GM12878 (cell line): ENCODE measurements around the gene PGLYRP4. TPM values are rescaled to one million over a fixed set of nuclear protein-coding genes. Genes with fewer than 3 reads are reported as not detected.

ENCODE experiments used
- ETV6 ChIP-seq, 2 experiments: fragments of 450-650 bp in 1 of 2; IDR thresholded peaks in 1 of 2; conservative IDR thresholded peaks in 1 of 2; 2 replicates each; pipeline ENCODE4 v1.6.1; 2014; ENCODE audit warnings: antibody characterized with exemption in 1 of 2, borderline replicate concordance in 1 of 2, low read depth in 1 of 2, mild to moderate bottlenecking in 1 of 2, moderate library complexity in 1 of 2
- IKZF1 ChIP-seq: fragments of 450-650 bp; conservative IDR thresholded peaks from 2 replicates; pipeline ENCODE4 v1.6.1; 2017; ENCODE audit warnings: antibody characterized with exemption, mild to moderate bottlenecking
- MTA2 ChIP-seq: fragments of 450-650 bp; IDR thresholded peaks from 2 replicates; pipeline ENCODE4 v1.6.1; 2016; ENCODE audit warnings: low read depth, mild to moderate bottlenecking, moderate library complexity
- NR2C2 ChIP-seq: IDR thresholded peaks from 2 replicates; pipeline ENCODE4 v1.6.1; 2011; ENCODE audit warnings: borderline replicate concordance, low read depth; ENCODE audit not compliant: control insufficient read depth, insufficient read length
- RCOR1 ChIP-seq: conservative IDR thresholded peaks from 2 replicates; pipeline ENCODE4 v1.6.1; 2012; ENCODE audit warnings: low read depth, low read length, improper control_type of control experiment
- ZNF207 ChIP-seq: fragments of 450-650 bp; IDR thresholded peaks from 2 replicates; pipeline ENCODE4 v1.6.1; 2014; ENCODE audit warnings: antibody characterized with exemption, mild to moderate bottlenecking, borderline replicate concordance
- polyA plus RNA-seq, 11 experiments: library from polyadenylated mRNA; depleted of rRNA in 4 of 11; unstranded in 6 of 11; stranded (reverse) in 5 of 11; fragments of >200 nt; fragmentation: Nextera tagmentation in 4 of 11; fragmentation: Illumina TruSeq in 1 of 11; extraction: Ambion mirVana in 4 of 11; extraction: Trizol in 1 of 11; gene quantifications; 1 replicate in 1 of 11; 2 replicates in 10 of 11; pipeline versions ENCODE4 v1.2.1 to v1.2.3, GENCODE V29; 2011 to 2016; ENCODE audit warnings: inconsistent platforms in 2 of 11, missing spikeins in 2 of 11, low read depth in 1 of 11
- total RNA-seq, 4 experiments: library from RNA; depleted of rRNA in 3 of 4; stranded (reverse); fragments of >200 nt in 3 of 4; fragmentation: Illumina TruSeq in 1 of 4; extraction: Trizol in 1 of 4; gene quantifications; 2 replicates each; pipeline versions ENCODE4 v1.2.1 to v1.2.3, GENCODE V29; 2013 to 2021
- TF ChIP-seq, protein P1 (sequence below): fragments of 450-650 bp; formaldehyde crosslinking; IDR thresholded peaks from 2 replicates; pipeline ENCODE4 v1.5.0; 2022; ENCODE audit warnings: mild to moderate bottlenecking, missing genetic modification characterization
- TF ChIP-seq, protein P2 (sequence below): fragments of 450-650 bp; IDR thresholded peaks from 2 replicates; pipeline ENCODE4 v1.6.1; 2017; ENCODE audit warnings: antibody characterized with exemption, mild to moderate bottlenecking, moderate library complexity

The PGLYRP4 gene
- total and polyA plus RNA-seq, 10 of the 15 experiments (the other 5 are each of a cell fraction or from before 2014, with no cell fraction given): 0.22 to 3.0 (median 0.44) TPM

DNA sequence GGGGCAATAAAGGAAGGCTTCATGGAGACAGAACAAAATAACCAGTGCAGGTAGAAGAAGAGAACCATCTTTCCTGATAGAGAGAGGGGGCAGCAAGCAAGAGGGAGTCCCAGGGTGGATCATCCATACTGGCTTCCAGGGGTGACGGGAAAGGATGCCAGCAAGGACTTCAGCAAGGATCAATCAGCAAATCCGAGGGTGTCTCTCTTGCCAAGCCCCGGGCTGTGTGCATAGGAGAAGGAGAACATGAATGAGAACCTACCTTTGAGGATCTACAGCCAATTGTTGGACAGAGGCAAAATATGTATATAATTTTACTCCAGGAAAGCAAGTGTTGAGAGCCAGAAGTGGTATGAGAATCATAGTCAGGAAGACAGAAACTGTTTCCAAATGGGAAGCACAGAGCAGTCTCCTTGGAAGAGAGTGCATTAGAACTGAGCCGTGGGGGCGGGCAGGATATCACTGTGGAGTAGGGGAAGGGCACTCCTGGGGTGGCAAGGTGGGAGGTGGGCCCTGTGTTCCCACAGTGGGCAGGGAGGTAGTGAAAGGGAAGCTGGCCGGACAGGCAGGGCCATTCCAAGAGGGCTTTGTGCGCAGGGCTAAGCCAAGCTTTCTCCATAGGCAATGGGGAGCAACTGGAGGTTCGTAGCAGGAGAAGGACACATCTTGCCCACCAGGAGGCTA is 7.9 kb upstream of the PGLYRP4 start (continued):
- TF ChIP-seq MTA2 (no peak), ETV6 (conservative IDR thresholded peaks at IDR 0.05 in 1 of 2, IDR thresholded peaks at IDR 0.05 in 1 of 2; ENCODE audit: borderline replicate concordance in 1 of 2, low read depth in 1 of 2) (no peak), ZNF207 (no peak), IKZF1 (no peak), RCOR1 (no peak), NR2C2 (no peak)
- TF ChIP-seq, protein P1, sequence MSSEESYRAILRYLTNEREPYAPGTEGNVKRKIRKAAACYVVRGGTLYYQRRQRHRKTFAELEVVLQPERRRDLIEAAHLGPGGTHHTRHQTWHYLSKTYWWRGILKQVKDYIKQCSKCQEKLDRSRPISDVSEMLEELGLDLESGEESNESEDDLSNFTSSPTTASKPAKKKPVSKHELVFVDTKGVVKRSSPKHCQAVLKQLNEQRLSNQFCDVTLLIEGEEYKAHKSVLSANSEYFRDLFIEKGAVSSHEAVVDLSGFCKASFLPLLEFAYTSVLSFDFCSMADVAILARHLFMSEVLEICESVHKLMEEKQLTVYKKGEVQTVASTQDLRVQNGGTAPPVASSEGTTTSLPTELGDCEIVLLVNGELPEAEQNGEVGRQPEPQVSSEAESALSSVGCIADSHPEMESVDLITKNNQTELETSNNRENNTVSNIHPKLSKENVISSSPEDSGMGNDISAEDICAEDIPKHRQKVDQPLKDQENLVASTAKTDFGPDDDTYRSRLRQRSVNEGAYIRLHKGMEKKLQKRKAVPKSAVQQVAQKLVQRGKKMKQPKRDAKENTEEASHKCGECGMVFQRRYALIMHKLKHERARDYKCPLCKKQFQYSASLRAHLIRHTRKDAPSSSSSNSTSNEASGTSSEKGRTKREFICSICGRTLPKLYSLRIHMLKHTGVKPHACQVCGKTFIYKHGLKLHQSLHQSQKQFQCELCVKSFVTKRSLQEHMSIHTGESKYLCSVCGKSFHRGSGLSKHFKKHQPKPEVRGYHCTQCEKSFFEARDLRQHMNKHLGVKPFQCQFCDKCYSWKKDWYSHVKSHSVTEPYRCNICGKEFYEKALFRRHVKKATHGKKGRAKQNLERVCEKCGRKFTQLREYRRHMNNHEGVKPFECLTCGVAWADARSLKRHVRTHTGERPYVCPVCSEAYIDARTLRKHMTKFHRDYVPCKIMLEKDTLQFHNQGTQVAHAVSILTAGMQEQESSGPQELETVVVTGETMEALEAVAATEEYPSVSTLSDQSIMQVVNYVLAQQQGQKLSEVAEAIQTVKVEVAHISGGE: no peak
- TF ChIP-seq, protein P2, sequence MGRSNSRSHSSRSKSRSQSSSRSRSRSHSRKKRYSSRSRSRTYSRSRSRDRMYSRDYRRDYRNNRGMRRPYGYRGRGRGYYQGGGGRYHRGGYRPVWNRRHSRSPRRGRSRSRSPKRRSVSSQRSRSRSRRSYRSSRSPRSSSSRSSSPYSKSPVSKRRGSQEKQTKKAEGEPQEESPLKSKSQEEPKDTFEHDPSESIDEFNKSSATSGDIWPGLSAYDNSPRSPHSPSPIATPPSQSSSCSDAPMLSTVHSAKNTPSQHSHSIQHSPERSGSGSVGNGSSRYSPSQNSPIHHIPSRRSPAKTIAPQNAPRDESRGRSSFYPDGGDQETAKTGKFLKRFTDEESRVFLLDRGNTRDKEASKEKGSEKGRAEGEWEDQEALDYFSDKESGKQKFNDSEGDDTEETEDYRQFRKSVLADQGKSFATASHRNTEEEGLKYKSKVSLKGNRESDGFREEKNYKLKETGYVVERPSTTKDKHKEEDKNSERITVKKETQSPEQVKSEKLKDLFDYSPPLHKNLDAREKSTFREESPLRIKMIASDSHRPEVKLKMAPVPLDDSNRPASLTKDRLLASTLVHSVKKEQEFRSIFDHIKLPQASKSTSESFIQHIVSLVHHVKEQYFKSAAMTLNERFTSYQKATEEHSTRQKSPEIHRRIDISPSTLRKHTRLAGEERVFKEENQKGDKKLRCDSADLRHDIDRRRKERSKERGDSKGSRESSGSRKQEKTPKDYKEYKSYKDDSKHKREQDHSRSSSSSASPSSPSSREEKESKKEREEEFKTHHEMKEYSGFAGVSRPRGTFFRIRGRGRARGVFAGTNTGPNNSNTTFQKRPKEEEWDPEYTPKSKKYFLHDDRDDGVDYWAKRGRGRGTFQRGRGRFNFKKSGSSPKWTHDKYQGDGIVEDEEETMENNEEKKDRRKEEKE: no peak
- TF ChIP-seq, all 136 proteins: peak for 0
